OCI-LY7 (cell line): ENCODE data around the gene ANKRD9.

Source experiments
- EZH2phosphoT487 ChIP-seq: fragments of 200-600 bp; sonication (generic); IDR thresholded peaks from 2 replicates; pipeline ENCODE4 v1.6.1; 2018; ENCODE audit warnings: low read depth, borderline replicate concordance, mild to moderate bottlenecking, mixed run types, antibody characterized with exemption, low read length, moderate library complexity, mixed read lengths
- TF ChIP-seq, protein P1 (sequence below): fragments of 200-600 bp; sonication (generic); conservative IDR thresholded peaks from 2 replicates; pipeline ENCODE4 v1.5.1; 2014; ENCODE audit warnings: mild to moderate bottlenecking, antibody characterized with exemption, low read length, moderate library complexity, mixed read lengths

DNA sequence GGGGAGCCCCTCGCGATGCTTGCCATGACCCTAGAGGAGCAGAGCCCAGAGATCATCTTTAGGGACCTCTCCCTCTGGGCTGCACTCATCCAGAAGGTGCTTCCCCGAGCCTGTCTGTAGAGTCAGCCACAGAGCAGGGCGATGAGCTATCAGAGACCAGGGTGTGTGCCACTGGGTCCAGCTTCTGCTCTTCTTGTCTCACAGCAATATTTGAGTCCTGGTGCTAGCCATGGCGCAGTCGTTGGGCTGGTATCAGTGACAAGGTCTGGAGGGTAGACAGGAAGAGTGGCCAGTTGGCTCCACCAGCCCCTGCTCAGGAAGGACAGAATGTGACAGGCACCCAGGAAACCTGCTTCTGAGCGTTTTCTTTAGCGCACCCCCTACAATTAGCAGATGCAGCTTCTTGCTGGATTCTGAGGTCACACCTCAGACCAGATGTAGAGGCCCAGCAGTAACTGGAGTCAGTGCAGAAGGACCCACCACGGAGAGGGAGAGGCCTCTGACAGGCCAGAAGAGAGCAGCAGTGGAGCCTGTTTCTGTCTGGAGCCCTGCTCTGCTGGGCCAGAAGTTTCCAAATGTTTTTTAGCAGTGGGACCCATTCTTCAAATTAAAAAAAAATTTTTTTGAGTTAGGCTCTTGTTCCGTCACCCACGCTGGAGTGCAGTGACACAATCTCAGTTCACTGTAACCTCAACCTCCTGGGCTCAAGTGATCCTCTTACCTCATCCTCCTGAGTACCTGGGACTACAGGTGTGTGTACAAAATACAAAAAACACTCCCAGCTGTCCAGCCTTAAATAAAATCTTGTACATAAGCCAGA is 23.7 kb downstream of the ANKRD9 start:
- TF ChIP-seq, protein P1, sequence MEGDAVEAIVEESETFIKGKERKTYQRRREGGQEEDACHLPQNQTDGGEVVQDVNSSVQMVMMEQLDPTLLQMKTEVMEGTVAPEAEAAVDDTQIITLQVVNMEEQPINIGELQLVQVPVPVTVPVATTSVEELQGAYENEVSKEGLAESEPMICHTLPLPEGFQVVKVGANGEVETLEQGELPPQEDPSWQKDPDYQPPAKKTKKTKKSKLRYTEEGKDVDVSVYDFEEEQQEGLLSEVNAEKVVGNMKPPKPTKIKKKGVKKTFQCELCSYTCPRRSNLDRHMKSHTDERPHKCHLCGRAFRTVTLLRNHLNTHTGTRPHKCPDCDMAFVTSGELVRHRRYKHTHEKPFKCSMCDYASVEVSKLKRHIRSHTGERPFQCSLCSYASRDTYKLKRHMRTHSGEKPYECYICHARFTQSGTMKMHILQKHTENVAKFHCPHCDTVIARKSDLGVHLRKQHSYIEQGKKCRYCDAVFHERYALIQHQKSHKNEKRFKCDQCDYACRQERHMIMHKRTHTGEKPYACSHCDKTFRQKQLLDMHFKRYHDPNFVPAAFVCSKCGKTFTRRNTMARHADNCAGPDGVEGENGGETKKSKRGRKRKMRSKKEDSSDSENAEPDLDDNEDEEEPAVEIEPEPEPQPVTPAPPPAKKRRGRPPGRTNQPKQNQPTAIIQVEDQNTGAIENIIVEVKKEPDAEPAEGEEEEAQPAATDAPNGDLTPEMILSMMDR: no peak
- no peak for TF ChIP-seq EZH2phosphoT487
